NCI-H2081 treated with DMSO at 0.1 percent for 48 hours (cell line): ENCODE measurements around the gene BRD3OS.

Experiments
- DNase-seq: peaks from one replicate; lab custom pipeline; 2025; lab: John Stamatoyannopoulos, UW

The BRD3OS gene

GRCh38 chr9:134052491-134052890 is 27.2 kb downstream of the BRD3OS start:
- no peak for DNase-seq

DNA sequence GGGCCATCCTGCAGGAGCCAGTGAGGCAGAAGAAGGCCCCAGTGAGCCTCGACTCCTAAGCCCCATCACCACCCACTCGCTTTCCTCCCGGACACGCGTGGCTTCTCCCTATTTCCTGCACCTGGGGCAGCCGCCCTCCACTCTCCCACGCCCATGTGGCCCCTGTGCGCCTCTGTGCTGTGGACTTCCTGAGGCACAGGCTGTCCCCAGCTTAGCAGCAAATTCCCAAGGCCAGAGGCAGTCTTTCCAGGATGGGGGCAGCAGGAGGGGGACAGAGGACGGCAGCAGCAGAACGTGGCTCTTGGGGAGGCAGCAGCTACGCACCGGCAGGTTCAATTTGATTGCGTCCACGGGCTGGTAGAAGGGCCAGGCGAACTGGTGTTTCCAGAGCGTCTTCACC is 27.7 kb downstream of the BRD3OS start:
- no peak for DNase-seq

DNA sequence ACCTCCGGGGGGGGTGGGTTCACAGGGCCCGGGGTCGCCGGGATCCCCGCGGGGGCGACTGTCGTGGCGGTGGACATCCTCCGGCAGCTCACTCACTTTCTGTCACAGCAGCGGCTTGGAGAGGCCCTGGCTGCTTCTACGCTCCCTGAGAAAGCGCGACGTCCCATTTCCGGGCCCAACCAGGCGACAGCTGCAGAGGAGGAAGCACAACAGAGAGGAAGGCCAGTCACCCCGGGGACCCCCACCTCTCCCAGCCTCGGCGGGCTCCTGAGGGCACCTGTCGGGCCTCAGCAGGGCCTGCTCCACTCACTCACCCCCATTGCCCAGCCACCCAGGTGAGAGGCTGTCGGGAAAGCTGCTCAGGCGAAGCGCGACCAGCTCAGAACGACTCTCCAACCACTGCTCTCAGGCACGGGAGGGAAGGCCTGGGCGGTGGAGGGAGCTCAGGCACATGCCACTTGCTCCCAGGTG is 28.2 kb downstream of the BRD3OS start:
- DNase-seq = no peak

GRCh38 chr9:134053941-134054761 is 28.9 kb downstream of the BRD3OS start:
- no peak for DNase-seq

- DNase-seq = no peak
Measured at GRCh38 chr9:134054891-134055811, 29.9 kb downstream of the BRD3OS start.

GRCh38 chr9:134055981-134056461 is 30.7 kb downstream of the BRD3OS start:
- no peak for DNase-seq

GRCh38 chr9:134056483-134057306 is 31.4 kb downstream of the BRD3OS start:
- no peak for DNase-seq

- no peak for DNase-seq
Measured at GRCh38 chr9:134057307-134057657, 32.0 kb downstream of the BRD3OS start.

DNA sequence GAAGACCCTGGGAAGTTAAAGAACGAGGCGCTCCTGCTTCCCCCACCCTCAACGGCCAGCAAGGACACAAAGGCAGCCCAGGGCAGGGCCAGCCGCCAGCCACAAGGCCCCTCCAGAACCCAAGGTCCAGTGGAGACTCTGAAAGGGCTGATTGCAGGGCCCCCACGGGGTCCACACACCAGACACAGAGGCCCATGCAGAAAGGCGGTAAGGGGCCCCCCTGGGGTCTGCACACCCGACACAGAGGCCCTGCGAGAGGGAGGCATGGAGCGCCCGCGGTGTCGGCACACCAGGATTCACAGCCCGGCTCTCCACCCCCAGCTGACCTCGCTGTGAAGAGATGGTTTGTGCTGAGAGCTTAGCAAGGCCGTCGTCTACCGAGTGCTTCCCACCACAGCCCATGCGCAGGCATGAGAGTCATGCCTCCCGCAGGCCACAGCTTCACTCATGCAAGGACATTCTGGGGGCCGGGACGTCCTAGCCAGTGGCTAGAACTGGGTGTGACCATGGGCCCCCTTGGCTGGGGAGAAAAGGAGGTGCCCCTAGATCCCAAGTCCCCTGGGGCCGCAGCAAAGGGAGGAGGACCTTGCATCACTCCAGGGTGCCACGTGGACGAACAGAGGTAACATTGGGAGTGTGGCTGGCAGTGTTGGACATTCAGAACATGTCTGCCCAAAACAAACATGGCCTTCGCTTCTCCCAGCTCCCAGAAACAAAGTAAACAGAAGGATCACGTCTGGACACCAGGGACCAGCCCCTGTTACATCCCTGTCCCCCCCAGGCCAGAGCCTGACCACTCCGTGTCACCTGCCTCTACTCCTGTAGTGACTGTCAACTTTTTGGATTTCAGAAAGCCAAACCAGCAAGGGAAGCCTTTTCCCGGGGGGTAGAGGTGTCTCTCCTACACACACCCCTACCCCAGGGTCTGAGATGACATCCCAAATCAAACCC is 32.7 kb downstream of the BRD3OS start:
- DNase-seq = no peak

- no peak for DNase-seq
Measured at GRCh38 chr9:134058716-134059115, 33.4 kb downstream of the BRD3OS start.

GRCh38 chr9:134059188-134059641 is 33.9 kb downstream of the BRD3OS start:
- no peak for DNase-seq

DNA sequence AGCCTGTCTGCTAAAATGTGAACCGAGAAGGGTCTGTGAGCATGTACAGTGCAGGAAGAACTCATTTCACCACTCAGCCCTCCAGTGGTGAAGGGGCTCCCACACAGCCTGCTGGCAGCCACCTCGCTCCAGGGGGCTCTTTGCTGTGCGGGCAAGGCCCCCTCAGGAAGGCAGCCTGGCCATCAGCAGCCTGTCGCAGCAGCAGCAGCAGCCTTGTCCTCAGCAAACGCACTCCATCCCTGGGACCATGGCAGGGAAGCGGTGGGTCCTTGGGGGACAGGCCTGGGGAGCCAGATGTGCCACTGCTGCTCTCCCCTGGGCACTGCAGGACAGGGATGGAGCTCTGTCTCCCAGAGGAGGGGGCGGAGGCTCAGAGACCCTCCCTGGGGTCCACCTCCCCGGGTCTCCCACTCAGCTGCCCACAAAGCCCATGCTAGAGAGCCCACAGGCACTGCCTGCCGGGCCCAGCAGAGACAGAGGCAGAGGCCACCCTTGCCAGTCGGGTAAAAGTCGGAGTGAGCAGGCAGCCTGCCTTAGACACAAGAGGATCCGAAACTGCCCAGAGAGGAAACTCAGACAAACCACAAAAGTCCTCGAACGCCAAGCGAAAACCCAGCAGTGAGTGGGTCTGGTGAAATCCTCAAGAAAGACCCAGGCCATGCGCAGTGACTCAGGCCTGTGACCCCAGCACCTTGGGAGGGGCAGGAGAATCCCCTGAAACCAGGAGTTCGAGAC is 34.5 kb downstream of the BRD3OS start:
- DNase-seq = no peak

DNA sequence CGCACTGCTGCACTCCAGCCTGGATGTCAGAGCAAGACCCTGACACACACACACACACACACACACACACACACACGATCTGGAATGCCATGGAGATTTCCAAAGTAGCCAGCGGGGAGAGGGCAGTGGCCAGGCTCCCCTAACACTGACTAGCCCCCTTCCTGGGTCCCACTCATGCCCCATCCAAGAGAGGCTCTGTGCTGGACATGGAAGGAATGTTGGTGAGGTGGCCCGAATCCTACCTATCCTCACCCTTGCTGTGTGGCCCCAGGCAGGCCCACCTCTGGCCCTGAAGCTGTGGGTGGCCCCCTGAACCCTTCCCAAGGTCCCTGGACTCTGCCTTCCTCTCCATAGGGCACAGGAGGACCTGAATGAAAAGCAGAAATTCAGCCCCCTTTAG is 35.3 kb downstream of the BRD3OS start:
- DNase-seq = no peak

GRCh38 chr9:134061019-134061687 is 35.9 kb downstream of the BRD3OS start:
- DNase-seq = no peak

- DNase-seq = no peak
Measured at GRCh38 chr9:134061688-134062371, 36.5 kb downstream of the BRD3OS start.

- DNase-seq = no peak
Measured at GRCh38 chr9:134062461-134063087, 37.3 kb downstream of the BRD3OS start.

DNA sequence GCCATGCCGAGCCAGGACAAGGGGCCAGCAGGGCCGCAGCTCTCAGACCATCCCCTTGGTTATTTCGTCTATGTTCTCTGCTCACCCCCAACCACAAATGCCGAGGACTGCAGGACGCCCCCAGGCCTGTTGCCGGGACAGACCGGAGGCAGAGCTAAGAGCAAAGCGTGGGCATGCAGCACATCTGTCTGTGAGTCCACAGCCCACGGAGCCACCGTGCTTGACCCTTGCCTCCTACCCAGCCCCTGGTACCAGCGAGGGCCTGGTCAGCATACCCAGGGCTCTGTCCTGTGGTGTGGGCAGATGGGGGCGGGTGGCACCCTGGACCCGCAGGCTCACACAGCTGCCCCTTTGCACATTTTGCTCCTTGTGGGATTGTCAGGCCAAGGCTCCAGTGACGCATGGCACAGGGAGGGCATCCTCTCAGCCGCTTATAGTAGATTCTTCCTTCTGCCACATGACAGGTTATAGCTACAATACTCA is 37.8 kb downstream of the BRD3OS start:
- DNase-seq = no peak
